Tibial artery (tissue), 4 donors: ENCODE data around the gene SET.
"Not testable (repeated sequence)": the region's sequence is repeated elsewhere in the genome, so short reads cannot be mapped to it uniquely, and the experiment has no call there.

Experiments
- DNase-seq, 2 donors: peaks; one replicate each; pipeline ENCODE4 v3.0.0-alpha.2; 2019
- H3K27ac ChIP-seq, 2 donors: fragments of 200-600 bp; sonication (generic) in 1 of 2; 1 replicate in 1 of 2; 2 replicates in 1 of 2; pipeline ENCODE4 v1.5.1; 2018 to 2019; ENCODE audit warnings: mild to moderate bottlenecking in 1 of 2
- H3K27me3 ChIP-seq, 2 donors: fragments of 200-600 bp; sonication (generic) in 1 of 2; one replicate each; pipeline versions ENCODE4 v1.5.1 to v1.6.0; 2016 to 2019
- H3K36me3 ChIP-seq, 3 donors: fragments of 200-600 bp; sonication (generic) in 2 of 3; one replicate each; pipeline ENCODE4 v1.5.1; 2016 to 2019; ENCODE audit warnings: mild to moderate bottlenecking in 2 of 3
- H3K4me1 ChIP-seq, 4 donors: fragments of 200-600 bp; sonication (generic) in 2 of 4; 1 replicate in 3 of 4; 2 replicates in 1 of 4; pipeline ENCODE4 v1.5.1; 2016 to 2019
- H3K4me3 ChIP-seq, 2 donors: fragments of 200-600 bp; sonication (generic) in 1 of 2; 1 replicate in 1 of 2; 2 replicates in 1 of 2; pipeline ENCODE4 v1.5.1; 2018 to 2019; ENCODE audit warnings: mild to moderate bottlenecking in 2 of 2
- H3K9me3 ChIP-seq, 3 donors: fragments of 200-600 bp; sonication (generic) in 1 of 3; one replicate each; pipeline ENCODE4 v1.5.1; 2016 to 2019
- intact Hi-C: fragments of 100-400 bp; cut with DNase I; formaldehyde crosslinking; loops from one replicate; pipeline ENCODE4 v1.15.0; 2023; ENCODE audit warnings: low total_unique reads
- TF ChIP-seq, protein P1 (sequence below), 2 experiments: fragments of 200-600 bp in 1 of 2; fragments of 450-650 bp in 1 of 2; IDR thresholded peaks; one replicate each; pipeline ENCODE4 v1.5.1; 2017 to 2019; ENCODE audit warnings: antibody characterized with exemption in 2 of 2, mild to moderate bottlenecking in 1 of 2, moderate library complexity in 1 of 2

Gene SET

DNA sequence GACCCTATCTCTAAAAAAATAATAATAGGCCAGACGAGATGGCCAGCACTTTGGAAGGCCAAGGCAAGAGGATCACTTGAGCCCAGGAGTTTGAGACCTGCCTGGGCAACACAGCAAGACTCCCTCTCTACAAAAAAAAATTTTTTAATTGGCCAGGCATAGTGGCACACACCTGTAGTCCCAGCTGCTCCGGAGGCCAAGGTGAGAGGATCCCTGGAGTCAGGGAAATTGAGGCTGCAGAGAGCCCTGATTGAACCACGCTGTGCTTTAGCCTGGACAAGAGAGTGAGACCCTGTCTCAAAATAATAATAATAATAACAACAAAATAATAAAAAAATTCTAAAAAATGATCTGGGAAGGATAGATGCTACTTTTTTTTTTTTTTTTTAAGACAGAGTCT, 31.2 kb upstream of the SET start:
- peak overlapping the region in 1 of 2 donors; percentile 97 for H3K27ac ChIP-seq
- TF ChIP-seq, protein P1, sequence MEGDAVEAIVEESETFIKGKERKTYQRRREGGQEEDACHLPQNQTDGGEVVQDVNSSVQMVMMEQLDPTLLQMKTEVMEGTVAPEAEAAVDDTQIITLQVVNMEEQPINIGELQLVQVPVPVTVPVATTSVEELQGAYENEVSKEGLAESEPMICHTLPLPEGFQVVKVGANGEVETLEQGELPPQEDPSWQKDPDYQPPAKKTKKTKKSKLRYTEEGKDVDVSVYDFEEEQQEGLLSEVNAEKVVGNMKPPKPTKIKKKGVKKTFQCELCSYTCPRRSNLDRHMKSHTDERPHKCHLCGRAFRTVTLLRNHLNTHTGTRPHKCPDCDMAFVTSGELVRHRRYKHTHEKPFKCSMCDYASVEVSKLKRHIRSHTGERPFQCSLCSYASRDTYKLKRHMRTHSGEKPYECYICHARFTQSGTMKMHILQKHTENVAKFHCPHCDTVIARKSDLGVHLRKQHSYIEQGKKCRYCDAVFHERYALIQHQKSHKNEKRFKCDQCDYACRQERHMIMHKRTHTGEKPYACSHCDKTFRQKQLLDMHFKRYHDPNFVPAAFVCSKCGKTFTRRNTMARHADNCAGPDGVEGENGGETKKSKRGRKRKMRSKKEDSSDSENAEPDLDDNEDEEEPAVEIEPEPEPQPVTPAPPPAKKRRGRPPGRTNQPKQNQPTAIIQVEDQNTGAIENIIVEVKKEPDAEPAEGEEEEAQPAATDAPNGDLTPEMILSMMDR (IDR thresholded peaks at IDR 0.05), result no peak
- no peak overlapping the region for H3K4me3 ChIP-seq
- DNase-seq, result no peak
- H3K4me1 ChIP-seq, result peaks cover 0 to 10% (median 4%) of the 10 kb centered on the region in 4 donors
- H3K27me3 ChIP-seq, result no peaks in the 10 kb centered on the region
- no peaks in the 10 kb centered on the region for H3K9me3 ChIP-seq
- no peaks in the 10 kb centered on the region for H3K36me3 ChIP-seq
- intact Hi-C loops, result no loop called here

GRCh38 chr9:128666481-128666941, 22.5 kb upstream of the SET start:
- H3K27me3 ChIP-seq, H3K4me1 ChIP-seq, H3K9me3 ChIP-seq, H3K36me3 ChIP-seq, intact Hi-C loops, DNase-seq, H3K27ac ChIP-seq, H3K4me3 ChIP-seq: not testable (repeated sequence)

DNA sequence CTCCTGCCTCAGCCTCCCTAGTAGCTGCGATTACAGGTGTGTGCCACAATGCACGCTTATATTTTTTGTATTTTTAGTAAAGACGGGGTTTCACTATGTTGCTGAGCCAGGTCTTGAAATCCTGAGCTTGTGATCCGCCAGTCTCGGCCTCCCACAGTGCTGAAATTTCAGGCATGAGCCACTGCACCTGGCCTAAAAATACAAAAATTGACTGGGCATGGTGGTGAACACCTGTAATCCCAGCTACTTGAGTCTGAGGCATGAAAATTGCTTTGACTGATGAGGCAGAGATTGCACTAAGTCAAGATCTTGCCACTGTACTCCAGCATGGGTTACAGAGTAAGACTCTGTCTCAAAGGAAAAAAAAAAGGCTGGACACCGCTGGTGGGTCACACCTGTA, 19.2 kb upstream of the SET start:
- H3K27me3 ChIP-seq, result no peaks in the 10 kb centered on the region
- TF ChIP-seq, protein P1 (IDR thresholded peaks at IDR 0.05), result no peak
- no peak for DNase-seq
- H3K36me3 ChIP-seq, result no peaks in the 10 kb centered on the region
- no peaks in the 10 kb centered on the region for H3K4me1 ChIP-seq
- no peak overlapping the region for H3K4me3 ChIP-seq
- no peaks in the 10 kb centered on the region for H3K9me3 ChIP-seq
- intact Hi-C loops, result no loop called here
- no peak overlapping the region for H3K27ac ChIP-seq

GRCh38 chr9:128675382-128675781, 13.6 kb upstream of the SET start:
- intact Hi-C loops, result no loop called here
- H3K27ac ChIP-seq, result no peak overlapping the region
- H3K4me3 ChIP-seq, result no peak overlapping the region
- H3K9me3 ChIP-seq, result no peaks in the 10 kb centered on the region
- TF ChIP-seq, protein P1 (IDR thresholded peaks at IDR 0.05), result no peak
- no peaks in the 10 kb centered on the region for H3K36me3 ChIP-seq
- H3K4me1 ChIP-seq, result no peaks in the 10 kb centered on the region
- H3K27me3 ChIP-seq, result no peaks in the 10 kb centered on the region
- no peak for DNase-seq

DNA sequence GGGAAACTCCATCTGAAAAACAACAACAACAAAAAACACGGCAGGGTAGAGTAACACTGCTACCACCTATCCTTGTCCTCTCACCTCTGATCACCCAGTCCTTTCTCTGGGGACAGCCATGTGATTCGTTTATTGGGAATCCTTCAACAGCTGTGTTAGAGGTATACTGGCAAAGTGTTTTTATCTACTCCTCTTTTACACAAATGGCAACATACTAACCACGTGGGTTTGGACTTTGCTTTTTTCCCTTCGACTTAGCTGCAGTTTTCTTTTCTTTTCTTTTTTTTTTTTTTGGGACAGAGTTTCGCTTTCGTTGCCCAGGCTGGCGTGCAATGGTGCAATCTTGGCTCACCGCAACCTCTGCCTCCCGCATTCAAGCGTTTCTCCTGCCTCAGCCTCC, 11.2 kb upstream of the SET start:
- H3K4me3 ChIP-seq, result no peak overlapping the region
- H3K4me1 ChIP-seq, result no peaks in the 10 kb centered on the region
- no peaks in the 10 kb centered on the region for H3K36me3 ChIP-seq
- TF ChIP-seq, protein P1 (IDR thresholded peaks at IDR 0.05), result no peak
- no peaks in the 10 kb centered on the region for H3K9me3 ChIP-seq
- H3K27me3 ChIP-seq, result no peaks in the 10 kb centered on the region
- no peak overlapping the region for H3K27ac ChIP-seq
- intact Hi-C loops, result no loop called here
- no peak for DNase-seq

DNA sequence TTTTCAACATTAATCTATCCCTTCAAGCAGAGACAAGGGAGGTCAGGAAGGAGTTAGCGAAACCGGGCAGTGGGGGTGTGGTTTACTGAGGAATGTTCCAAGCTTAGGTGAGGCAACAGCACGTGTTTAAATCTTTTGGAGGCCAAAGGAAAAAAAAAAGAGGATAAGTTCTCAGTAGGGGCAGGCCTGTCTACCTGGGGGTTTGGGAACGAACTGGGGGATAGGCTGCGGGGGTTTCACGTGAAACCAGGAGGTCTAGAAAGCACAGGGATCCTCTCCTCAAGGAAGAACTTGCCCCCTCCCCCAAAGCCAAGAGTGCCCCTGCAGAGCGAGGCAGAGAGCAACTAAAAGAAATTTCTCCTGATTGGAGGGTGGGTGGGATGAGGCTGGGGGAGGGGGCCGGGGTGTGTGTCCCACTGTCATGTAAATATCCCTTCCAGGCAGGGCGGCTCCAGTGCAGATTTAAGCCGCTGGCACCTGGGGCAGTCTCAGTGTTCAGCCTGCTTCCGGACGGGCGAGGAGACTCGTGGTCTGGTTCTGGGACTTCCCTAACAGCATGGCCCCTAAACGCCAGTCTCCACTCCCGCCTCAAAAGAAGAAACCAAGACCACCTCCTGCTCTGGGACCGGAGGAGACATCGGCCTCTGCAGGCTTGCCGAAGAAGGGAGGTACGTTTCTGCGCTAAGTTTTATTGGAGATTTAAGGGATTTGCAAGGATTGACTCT, 5.5 kb upstream of the SET start:
- Histone ChIP-seq H3K36me3 (no peaks in the 10 kb centered on the region), H3K4me3 (peak overlapping the region; percentile 39 to 57), H3K4me1 (peaks cover 0 to 26% (median 19%) of the 10 kb centered on the region in 4 donors), H3K27me3 (peaks cover 0 to 5% of the 10 kb centered on the region in 2 donors), H3K9me3 (no peaks in the 10 kb centered on the region), H3K27ac (peak overlapping the region; percentile 38 to 41)
- TF ChIP-seq, protein P1 (IDR thresholded peaks at IDR 0.05), result no peak
- intact Hi-C loops, result no loop called here
- DNase-seq, result peak in 1 of 2 donors; percentile 61
